HG03442 (cell line): ENCODE data around the gene RPTOR.

Experiments used
- ATAC-seq: cut with Tn5 transposase; IDR thresholded peaks from one replicate; pipeline ENCODE4 v1.9.1; 2021; ENCODE audit warnings: mild to moderate bottlenecking, moderate library complexity; ENCODE audit not compliant: unreplicated experiment

The RPTOR gene

DNA sequence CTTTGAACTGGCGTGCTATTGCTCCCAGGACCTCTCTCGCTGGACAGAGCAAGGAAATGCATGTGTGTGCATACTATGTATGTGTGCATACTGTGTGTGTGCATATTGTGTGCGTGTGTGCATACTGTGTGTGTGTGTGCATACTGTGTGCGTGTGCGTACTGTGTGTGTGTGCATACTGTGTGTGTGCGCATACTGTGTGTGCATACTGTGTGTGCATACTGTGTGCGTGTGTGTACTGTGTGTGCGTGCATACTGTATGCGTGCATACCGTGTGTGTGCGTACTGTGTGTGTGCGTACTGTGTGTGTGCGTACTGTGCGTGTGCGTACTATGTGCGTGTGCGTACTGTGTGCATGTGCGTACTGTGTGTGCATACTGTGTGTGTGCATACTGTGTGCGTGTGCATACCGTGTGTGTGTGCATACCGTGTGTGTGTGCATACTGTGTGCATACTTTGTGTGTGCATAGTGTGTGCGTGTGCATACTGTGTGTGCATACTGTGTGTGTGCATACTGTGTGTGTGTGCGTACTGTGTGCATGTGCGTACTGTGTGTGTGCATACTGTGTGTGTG is 89.4 kb downstream of the RPTOR start:
- no peak for ATAC-seq

DNA sequence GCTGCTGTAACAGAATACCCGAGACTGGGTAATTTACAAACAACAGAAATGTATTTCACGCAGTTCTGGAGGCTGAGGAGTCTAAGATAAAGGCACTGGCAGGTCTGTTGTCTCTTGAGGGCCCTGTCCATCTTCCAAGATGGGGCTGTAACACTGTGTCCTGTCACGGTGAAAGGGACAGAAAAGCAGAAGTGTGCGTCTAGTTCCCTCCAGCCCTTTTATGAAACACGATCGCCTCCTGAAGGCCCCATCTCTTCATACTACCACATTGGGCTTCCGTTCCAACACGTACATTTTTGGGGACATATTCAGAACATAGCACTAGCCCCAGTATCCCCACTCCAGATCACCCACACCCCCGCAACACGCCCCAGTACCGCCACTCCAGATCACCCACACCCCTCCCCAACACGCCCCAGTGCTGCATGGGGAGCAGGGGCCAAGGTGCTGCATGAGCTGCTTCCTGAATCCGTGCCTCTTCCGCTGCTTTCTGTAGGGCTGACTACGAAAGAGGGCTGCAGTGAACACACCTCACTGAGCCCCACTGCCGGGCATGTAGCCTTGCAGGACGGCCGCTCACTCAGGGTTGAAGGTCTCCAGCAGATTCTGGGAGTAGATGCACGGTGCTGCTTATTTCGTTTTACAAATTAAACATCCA is 91.9 kb downstream of the RPTOR start:
- no peak for ATAC-seq

GRCh38 chr17:80637048-80637781 is 92.6 kb downstream of the RPTOR start:
- ATAC-seq: no peak

DNA sequence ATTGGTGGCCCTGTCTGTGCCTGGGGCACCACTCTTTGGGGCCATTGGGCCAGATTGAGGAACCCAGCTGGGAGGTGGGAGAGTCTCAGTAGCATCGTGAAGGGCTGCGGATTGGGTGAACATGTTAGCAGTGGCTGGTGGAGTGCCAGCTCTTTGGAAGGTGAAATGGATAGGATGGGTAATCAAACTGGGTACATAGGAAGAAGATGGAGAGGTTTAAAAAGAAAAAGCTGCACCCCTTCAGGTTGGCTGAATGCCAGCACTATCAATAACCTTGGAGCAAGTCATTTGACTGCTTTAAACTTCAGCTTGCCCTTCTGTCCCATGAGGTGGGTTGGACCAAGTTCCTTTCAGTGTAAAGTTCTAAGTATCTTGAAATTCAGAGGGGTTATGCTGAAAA is 95.0 kb downstream of the RPTOR start:
- no peak for ATAC-seq

GRCh38 chr17:80640366-80641084 is 95.9 kb downstream of the RPTOR start:
- no peak for ATAC-seq

- no peak for ATAC-seq
Measured at GRCh38 chr17:80643326-80644099, 98.9 kb downstream of the RPTOR start.

DNA sequence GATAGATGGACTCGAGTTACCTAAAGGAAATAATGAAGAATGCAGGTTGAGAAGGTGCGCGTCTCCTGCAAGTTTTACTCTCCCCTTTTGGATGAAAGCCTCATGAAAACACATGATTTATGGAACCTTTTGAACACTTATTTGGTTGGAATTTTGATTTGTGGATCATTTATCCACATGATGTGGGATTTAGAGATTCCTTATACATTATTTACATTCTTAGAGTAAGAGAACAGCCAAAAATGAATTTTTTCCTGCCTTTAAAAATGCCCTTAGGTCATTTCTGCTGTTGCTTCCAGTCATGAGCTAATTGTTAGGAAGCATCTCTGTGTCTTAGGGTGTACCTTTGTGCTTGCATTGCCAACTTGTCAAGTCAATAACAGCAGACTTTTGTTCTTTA is 99.9 kb downstream of the RPTOR start:
- no peak for ATAC-seq

- no peak for ATAC-seq
Measured at GRCh38 chr17:80645706-80646325, 101.2 kb downstream of the RPTOR start.

DNA sequence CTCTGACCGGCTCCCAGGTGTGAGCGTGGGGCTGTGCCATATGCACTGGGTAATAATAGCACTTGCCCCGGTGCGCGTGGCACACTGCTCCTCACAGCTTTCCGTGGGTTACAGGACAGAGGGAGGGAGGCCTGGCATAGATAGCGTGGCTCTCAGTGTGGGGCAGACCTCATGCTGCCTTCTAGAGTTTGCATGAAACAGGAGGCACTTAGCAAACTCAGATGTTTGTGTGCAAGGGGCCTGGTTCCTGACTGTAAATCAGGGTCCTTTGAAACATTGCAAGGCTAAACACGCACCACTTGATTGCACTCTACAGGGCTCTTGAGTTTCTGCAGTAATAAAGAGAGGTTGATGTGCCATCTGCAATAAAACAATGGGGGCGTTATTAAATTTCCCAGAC is 101.7 kb downstream of the RPTOR start:
- no peak for ATAC-seq

GRCh38 chr17:80647746-80648145 is 103.1 kb downstream of the RPTOR start:
- ATAC-seq: no peak

GRCh38 chr17:80649200-80649644 is 104.6 kb downstream of the RPTOR start:
- no peak for ATAC-seq

- ATAC-seq: no peak
Measured at GRCh38 chr17:80649672-80650330, 105.2 kb downstream of the RPTOR start.

GRCh38 chr17:80650331-80650672 is 105.7 kb downstream of the RPTOR start:
- ATAC-seq: no peak

GRCh38 chr17:80650751-80651518 is 106.3 kb downstream of the RPTOR start:
- no peak for ATAC-seq

DNA sequence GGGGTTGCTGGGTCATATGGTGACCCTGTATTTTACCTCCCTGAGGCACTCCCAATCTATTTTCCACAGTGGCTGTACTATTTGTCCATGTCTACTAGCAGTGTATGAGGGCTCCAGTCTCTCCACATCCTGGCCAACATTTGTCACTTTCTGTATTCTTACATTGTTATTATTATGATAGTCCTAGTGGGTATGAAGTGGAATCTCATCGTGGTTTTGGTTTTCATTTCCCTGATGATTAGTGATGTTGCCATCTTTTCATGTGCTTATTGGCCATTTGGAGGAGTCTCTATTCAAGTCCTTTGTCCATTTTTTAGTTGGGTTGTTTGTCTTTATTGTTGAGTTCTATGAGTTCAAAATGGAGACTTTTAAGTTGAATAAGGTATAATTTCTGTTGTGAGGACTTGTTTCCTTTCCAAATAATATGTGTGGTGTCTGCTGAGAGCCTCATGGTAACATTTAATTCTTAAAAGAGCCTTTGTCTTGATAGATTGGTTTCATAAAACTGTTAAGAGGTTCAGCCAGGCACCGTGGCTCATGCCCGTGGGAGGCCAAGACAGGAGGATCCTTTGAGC is 108.2 kb downstream of the RPTOR start:
- ATAC-seq: no peak

DNA sequence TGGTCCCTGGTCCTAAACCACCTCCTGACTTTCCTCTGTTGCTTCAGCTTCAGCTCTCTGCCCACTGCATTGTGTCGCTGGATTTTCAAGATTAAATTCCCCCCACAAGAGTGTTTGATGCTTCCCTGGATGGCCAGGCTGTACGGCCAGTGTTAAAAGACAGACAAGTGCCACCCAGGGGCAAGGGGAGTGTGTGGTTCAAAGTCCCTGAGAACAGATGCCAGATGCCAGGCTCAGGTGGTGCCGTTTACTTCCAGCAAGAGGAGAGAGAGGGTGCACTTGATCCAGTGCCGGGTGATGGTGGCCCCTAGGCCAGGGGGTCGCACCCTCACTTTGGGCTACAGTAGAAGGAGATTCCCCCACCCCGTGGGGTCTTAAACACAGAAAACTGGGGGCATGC is 109.2 kb downstream of the RPTOR start:
- no peak for ATAC-seq

- ATAC-seq: no peak
Measured at GRCh38 chr17:80655608-80656007, 111.0 kb downstream of the RPTOR start.

GRCh38 chr17:80656590-80656989 is 112.0 kb downstream of the RPTOR start:
- no peak for ATAC-seq

- no peak for ATAC-seq
Measured at GRCh38 chr17:80657561-80657960, 112.9 kb downstream of the RPTOR start.
